Progenitor cell of endocrine pancreas (in vitro differentiated cells): ENCODE results near the gene ATP6V1C2. TPM values are rescaled to one million over a fixed set of nuclear protein-coding genes. Genes with fewer than 3 reads are reported as not detected.
A peak's percentile ranks its signal among the peaks of the same experiment; 100 is the strongest.
"Not testable (repeated sequence)": the region's sequence is repeated elsewhere in the genome, so short reads cannot be mapped to it uniquely, and the experiment has no call there.

Experiments used
- DNase-seq: peaks from one replicate; pipeline ENCODE4 v3.0.0; 2021; ENCODE audit warnings: low spot score; ENCODE audit not compliant: unreplicated experiment
- H3K27ac Mint-ChIP-seq: 2 replicates; pipeline ENCODE4 v1.8.0; 2021; ENCODE audit warnings: mild to moderate bottlenecking, moderate library complexity, mixed read lengths
- H3K27me3 Mint-ChIP-seq: 2 replicates; pipeline ENCODE4 v1.8.0; 2021; ENCODE audit warnings: mixed read lengths
- H3K36me3 Mint-ChIP-seq: 2 replicates; pipeline ENCODE4 v1.8.0; 2022; ENCODE audit warnings: mixed read lengths; ENCODE audit not compliant: insufficient read depth
- H3K4me1 Mint-ChIP-seq: 2 replicates; pipeline ENCODE4 v1.8.0; 2021; ENCODE audit warnings: low read depth, mixed read lengths
- H3K4me3 Mint-ChIP-seq: 2 replicates; pipeline ENCODE4 v1.8.0; 2021; ENCODE audit warnings: low read depth, mild to moderate bottlenecking, moderate library complexity, mixed read lengths
- H3K9me3 Mint-ChIP-seq: 2 replicates; pipeline ENCODE4 v1.8.0; 2021; ENCODE audit warnings: low read depth, mixed read lengths
- total RNA-seq: library from RNA; stranded (reverse); gene quantifications from 2 replicates; pipeline ENCODE4 v1.2.1, GENCODE V29; 2021
- TF ChIP-seq, protein P1 (sequence below): fragments of 200-600 bp; sonication (generic); IDR thresholded peaks from one replicate; pipeline ENCODE4 v1.5.0; 2021; ENCODE audit warnings: antibody characterized with exemption, mild to moderate bottlenecking; ENCODE audit not compliant: unreplicated experiment

ATP6V1C2 gene
- total RNA-seq, 1 donor from 2014 or later, result 0.19 TPM

DNA sequence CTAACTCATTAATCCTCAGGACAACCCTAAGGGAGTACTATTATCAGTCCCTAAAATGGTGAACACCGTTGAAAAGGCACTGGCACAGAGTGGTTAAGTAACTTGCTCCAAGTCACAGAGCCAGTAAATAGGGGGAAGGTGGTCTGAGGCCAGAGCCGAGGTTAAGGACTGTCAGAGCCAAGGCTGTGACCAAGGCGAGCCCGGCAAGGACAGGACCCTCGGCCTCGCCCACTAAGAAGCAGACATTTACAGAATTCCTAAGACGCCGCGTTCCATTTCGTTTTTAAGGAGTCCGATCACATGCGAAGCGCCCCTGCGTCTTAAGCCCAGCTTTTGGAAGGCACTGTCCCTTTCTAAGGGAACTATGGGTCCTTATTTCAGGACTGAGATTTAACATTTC lies 90.1 kb downstream of the ATP6V1C2 start:
- peaks cover 5% of the 10 kb centered on the region for H3K27me3 Mint-ChIP-seq
- H3K4me1 Mint-ChIP-seq, result peaks cover 24% of the 10 kb centered on the region
- TF ChIP-seq, protein P1, sequence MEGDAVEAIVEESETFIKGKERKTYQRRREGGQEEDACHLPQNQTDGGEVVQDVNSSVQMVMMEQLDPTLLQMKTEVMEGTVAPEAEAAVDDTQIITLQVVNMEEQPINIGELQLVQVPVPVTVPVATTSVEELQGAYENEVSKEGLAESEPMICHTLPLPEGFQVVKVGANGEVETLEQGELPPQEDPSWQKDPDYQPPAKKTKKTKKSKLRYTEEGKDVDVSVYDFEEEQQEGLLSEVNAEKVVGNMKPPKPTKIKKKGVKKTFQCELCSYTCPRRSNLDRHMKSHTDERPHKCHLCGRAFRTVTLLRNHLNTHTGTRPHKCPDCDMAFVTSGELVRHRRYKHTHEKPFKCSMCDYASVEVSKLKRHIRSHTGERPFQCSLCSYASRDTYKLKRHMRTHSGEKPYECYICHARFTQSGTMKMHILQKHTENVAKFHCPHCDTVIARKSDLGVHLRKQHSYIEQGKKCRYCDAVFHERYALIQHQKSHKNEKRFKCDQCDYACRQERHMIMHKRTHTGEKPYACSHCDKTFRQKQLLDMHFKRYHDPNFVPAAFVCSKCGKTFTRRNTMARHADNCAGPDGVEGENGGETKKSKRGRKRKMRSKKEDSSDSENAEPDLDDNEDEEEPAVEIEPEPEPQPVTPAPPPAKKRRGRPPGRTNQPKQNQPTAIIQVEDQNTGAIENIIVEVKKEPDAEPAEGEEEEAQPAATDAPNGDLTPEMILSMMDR, result no peak
- H3K36me3 Mint-ChIP-seq, result no peaks in the 10 kb centered on the region
- H3K27ac Mint-ChIP-seq, result peak overlapping the region; percentile 94
- H3K9me3 Mint-ChIP-seq, result no peaks in the 10 kb centered on the region
- no peak for DNase-seq
- H3K4me3 Mint-ChIP-seq, result peak overlapping the region; percentile 93

DNA sequence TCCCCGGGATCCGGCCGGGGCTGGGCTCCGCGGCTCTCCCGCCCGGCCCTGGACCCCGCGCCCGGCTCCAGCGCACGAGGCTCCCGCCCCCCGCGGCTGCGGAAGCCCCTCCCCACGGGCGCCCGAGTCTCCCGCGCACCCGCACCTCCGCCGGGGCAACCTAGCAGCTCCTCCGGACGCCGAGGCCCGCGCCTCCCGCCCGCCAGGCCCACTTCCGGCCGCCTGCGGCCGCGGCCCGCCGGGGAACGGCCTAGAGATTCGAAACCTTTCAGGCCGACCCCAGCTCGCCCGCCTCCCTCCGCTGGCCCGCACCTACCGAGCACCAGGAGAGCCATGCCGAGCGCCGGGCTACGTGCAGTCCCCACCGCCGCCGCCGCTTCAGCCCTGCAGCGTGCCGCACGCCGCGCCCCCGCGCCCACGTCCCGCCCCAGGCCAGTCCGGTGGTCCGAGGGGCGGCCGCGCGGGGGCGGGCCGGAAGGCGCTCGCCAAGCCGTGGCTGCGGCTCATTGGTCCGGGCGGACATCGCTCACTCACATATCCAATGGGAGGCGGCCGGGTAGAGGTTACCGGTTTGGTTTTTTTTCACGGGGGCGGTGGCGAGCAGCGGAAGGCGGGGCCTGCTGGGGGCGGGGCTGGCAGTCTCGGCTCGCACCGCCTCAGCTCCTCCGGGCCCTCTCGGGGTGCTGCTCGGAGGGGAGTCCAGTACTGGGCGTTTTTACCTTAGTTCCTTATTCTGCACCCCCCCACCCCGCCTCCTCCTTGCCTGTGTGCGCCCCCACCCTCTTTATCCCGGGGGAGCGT lies 91.1 kb downstream of the ATP6V1C2 start, which contains the start of gene PDIA6:
PDIA6 (minus strand) TSS at position 424 of the 801 bp plus-strand sequence; CDS start at position 335, 89 bp downstream.
- H3K4me3 Mint-ChIP-seq, result peak within 1 kb of the TSS; percentile 93

GRCh38 chr2:10813163-10814138 lies 92.0 kb downstream of the ATP6V1C2 start:
- peaks cover 21% of the 10 kb centered on the region for H3K4me1 Mint-ChIP-seq
- peak overlapping the region; percentile 52 for H3K27ac Mint-ChIP-seq
- DNase-seq, H3K36me3 Mint-ChIP-seq, H3K9me3 Mint-ChIP-seq: not testable (repeated sequence)
- peaks cover 17% of the 10 kb centered on the region for H3K27me3 Mint-ChIP-seq
- H3K4me3 Mint-ChIP-seq, result peak overlapping the region; percentile 71

More for the DNA sequence above, 91.1 kb downstream of the ATP6V1C2 start, which contains the start of gene PDIA6:
- Mint-ChIP-seq H3K4me1 (peaks cover 24% of the 10 kb centered on the region), H3K27me3 (peaks cover 13% of the 10 kb centered on the region), H3K36me3 (no peaks in the 10 kb centered on the region), H3K9me3 (no peaks in the 10 kb centered on the region), H3K27ac (peak within 1 kb of the TSS; percentile 94)
- TF ChIP-seq, protein P1, result no peak
- peak; percentile 99 for DNase-seq

DNA sequence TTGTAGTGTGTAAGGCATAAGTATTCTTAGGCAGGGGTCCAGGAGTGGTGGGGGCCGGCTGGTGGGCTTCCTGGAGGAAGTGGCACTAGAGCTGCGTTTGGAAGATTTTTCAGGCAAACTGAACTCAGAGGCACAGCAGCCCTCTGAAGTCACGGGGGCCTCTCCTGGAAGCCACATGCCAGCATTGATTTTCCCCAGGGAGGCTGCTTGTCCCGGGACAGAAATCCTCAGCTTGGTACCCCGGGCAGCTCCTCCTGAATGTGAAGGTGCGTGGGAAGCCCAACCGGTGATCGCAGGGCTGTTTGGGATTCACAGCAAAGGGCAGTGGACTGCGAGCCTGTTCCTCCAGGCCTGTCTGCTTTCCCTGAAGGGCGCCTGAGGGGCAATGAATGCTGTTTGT lies 92.7 kb downstream of the ATP6V1C2 start:
- Mint-ChIP-seq H3K4me1 (peaks cover 19% of the 10 kb centered on the region), H3K27ac (peak overlapping the region; percentile 9), H3K36me3 (no peaks in the 10 kb centered on the region), H3K4me3 (peak overlapping the region; percentile 67), H3K9me3 (no peaks in the 10 kb centered on the region), H3K27me3 (peaks cover 21% of the 10 kb centered on the region)
- DNase-seq, result no peak
- TF ChIP-seq, protein P1, result no peak

DNA sequence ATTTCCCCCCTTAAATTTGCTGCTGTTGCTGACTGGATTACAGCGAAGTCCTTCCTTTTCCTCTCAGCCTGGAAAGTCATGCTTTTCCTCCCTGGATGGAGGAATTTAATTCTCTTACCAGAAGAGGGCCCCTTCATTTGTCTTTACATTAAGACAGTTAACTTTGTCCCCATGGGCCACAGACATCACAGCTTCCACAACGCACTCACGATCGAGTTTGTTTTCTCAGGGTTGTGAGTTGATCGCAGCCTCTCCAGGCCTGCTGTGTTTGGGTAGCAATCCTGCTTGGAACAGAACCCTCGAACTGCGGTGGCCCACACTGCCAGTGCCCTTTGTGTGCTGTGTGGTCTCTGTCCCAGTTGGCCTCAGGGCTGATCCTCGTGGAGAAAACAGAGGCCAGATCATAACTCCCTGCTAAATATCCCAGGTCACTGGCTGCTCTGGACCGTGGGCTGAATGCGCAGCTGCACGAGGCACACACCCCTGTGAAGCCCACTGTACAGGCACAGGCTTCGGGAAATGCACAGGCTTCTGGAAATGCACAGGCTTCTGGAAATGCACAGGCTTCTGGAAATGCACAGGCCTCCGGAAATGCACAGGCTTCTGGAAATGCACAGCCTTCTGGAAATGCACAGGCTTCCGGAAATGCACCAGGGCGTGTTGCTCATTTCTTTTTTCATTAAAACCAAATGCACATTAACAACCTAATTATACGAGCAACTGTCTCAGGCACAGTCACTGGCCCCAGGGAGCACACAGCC lies 93.3 kb downstream of the ATP6V1C2 start:
- Mint-ChIP-seq H3K4me1 (peaks cover 19% of the 10 kb centered on the region), H3K4me3 (peak overlapping the region; percentile 67), H3K27ac (no peak overlapping the region), H3K27me3 (peaks cover 22% of the 10 kb centered on the region), H3K36me3 (no peaks in the 10 kb centered on the region), H3K9me3 (no peaks in the 10 kb centered on the region)
- TF ChIP-seq, protein P1, result no peak
- no peak for DNase-seq
